Smooth muscle cell of trachea (primary cell): Measurements from ENCODE around the gene CCDC28B. TPM values are rescaled to one million over a fixed set of nuclear protein-coding genes. Genes with fewer than 3 reads are reported as not detected.

Experiments
- total RNA-seq: library from RNA; depleted of rRNA; stranded (reverse); fragments of >200 nt; gene quantifications from 2 replicates; pipeline ENCODE4 v1.2.1, GENCODE V29; 2014

CCDC28B gene
- total RNA-seq: 8.1 and 12.4 TPM in 2 replicates

GRCh38 chr1:32200226-32201010 lies at the start of gene CCDC28B:
Gene CCDC28B, plus strand, starts transcription at chr1:32200595. Its CDS starts 1,341 bp downstream, at chr1:32201936.

GRCh38 chr1:32179443-32180185 lies 20.8 kb upstream of the CCDC28B start, which contains the start of gene TXLNA:
Gene TXLNA, plus strand, starts transcription at chr1:32179675. Its CDS starts 671 bp downstream, at chr1:32180346.

GRCh38 chr1:32205401-32206370 lies 5.3 kb downstream of the CCDC28B start, which contains the start of gene IQCC:
Gene IQCC, plus strand, starts transcription at chr1:32205671. Its CDS starts 11 bp downstream, at chr1:32205682.

GRCh38 chr1:32208891-32209328 lies 8.5 kb downstream of the CCDC28B start, which contains the start of gene DCDC2B:
Gene DCDC2B, plus strand, starts transcription at chr1:32209089. Its CDS starts 5 bp downstream, at chr1:32209094.

GRCh38 chr1:32221980-32222755 lies 21.8 kb downstream of the CCDC28B start, which contains the start of the genes EIF3I and TMEM234:
Gene EIF3I, plus strand, starts transcription at chr1:32222407. Its CDS starts 35 bp downstream, at chr1:32222442.
Gene TMEM234, minus strand, starts transcription at chr1:32222353. Its CDS starts 31 bp downstream, at chr1:32222322.

GRCh38 chr1:32246888-32247273 lies 46.5 kb downstream of the CCDC28B start, which contains the start of gene FAM167B:
Gene FAM167B, plus strand, starts transcription at chr1:32247222. Its CDS starts 200 bp downstream, at chr1:32247422.

GRCh38 chr1:32250893-32251716 lies 50.7 kb downstream of the CCDC28B start, which contains the start of gene LCK:
Gene LCK, plus strand, starts transcription at chr1:32251265. Its CDS starts 23,065 bp downstream, at chr1:32274330.

Other genes with a start within 250 kb of the CCDC28B start
- gene KHDRBS1, start 186.7 kb upstream of the CCDC28B start, total RNA-seq: 52.9 and 108 TPM in 2 replicates
- gene TMEM39B, start 127.7 kb upstream of the CCDC28B start, total RNA-seq: 5.5 and 7.1 TPM in 2 replicates
- gene KPNA6, start 92.5 kb upstream of the CCDC28B start, total RNA-seq: 39.9 and 47.5 TPM in 2 replicates
- 81.4 and 120 TPM in 2 replicates for gene TXLNA, start 20.9 kb upstream of the CCDC28B start, total RNA-seq
- gene IQCC, start 5.1 kb downstream of the CCDC28B start, total RNA-seq: 1.5 and 2.0 TPM in 2 replicates
- not detected in 2 replicates for gene DCDC2B, start 8.5 kb downstream of the CCDC28B start, total RNA-seq
- 20.5 and 22.3 TPM in 2 replicates for gene TMEM234, start 21.8 kb downstream of the CCDC28B start, total RNA-seq
- 426 and 471 TPM in 2 replicates for gene EIF3I, start 21.8 kb downstream of the CCDC28B start, total RNA-seq
- 0.29 and 0.66 TPM in 2 replicates for gene FAM167B, start 46.6 kb downstream of the CCDC28B start, total RNA-seq
- not detected in 2 replicates for gene LCK, start 50.7 kb downstream of the CCDC28B start, total RNA-seq
- gene HDAC1, start 91.5 kb downstream of the CCDC28B start, total RNA-seq: 89.2 and 99.5 TPM in 2 replicates
- gene MARCKSL1, start 135.6 kb downstream of the CCDC28B start, total RNA-seq: 7.3 and 20.5 TPM in 2 replicates
- gene FAM229A, start 161.9 kb downstream of the CCDC28B start, total RNA-seq: 1.6 and 2.3 TPM in 2 replicates
- 1.0 and 1.3 TPM in 2 replicates for gene TSSK3, start 161.9 kb downstream of the CCDC28B start, total RNA-seq
- 60.7 and 70.0 TPM in 2 replicates for gene BSDC1, start 193.8 kb downstream of the CCDC28B start, total RNA-seq